ENCODE results near the gene RGS13. TPM values are rescaled to one million over a fixed set of nuclear protein-coding genes. Genes with fewer than 3 reads are reported as not detected.

The RGS13 gene
- total and polyA plus RNA-seq, 4 donors, result 0.14 to 1.3 (median 0.51) TPM

GRCh38 chr1:192696082-192696481, 60.1 kb downstream of the RGS13 start:
- no peak for TF ChIP-seq CTCF (IDR thresholded peaks at IDR 0.05; ENCODE audit: control extremely low read depth, extremely low read depth)
- H3K4me3 ChIP-seq, result no peak overlapping the region
- no peak overlapping the region for H3K9ac ChIP-seq (ENCODE audit: insufficient read depth in 1 of 2, low read length in 2 of 2)
- H3K27me3 ChIP-seq (ENCODE audit: control insufficient read depth in 3 of 3, insufficient read depth in 3 of 3, low read length in 2 of 3), result no peaks in the 10 kb centered on the region
- no peaks in the 10 kb centered on the region for H3K36me3 ChIP-seq (ENCODE audit: control insufficient read depth in 4 of 4, insufficient read depth in 4 of 4, low read length in 4 of 4)
- no peak for DNase-seq
- peaks cover 0 to 2% (median 0%) of the 10 kb centered on the region in 4 donors for H3K9me3 ChIP-seq (ENCODE audit: control insufficient read depth in 4 of 4, insufficient read depth in 3 of 4, low read length in 3 of 4)
- no peak overlapping the region for H3K27ac ChIP-seq (ENCODE audit: low read depth in 1 of 2, low read length in 1 of 2)
- WGBS, 2 donors, result 85 to 93% methylated on average over 2 of the region's 2 CpGs
- no peak for ATAC-seq (ENCODE audit: insufficient read depth, low FRiP score)
- peaks cover 0 to 7% (median 0%) of the 10 kb centered on the region in 5 donors for H3K4me1 ChIP-seq (ENCODE audit: control insufficient read depth in 5 of 5, insufficient read depth in 5 of 5, low read length in 5 of 5)

DNA sequence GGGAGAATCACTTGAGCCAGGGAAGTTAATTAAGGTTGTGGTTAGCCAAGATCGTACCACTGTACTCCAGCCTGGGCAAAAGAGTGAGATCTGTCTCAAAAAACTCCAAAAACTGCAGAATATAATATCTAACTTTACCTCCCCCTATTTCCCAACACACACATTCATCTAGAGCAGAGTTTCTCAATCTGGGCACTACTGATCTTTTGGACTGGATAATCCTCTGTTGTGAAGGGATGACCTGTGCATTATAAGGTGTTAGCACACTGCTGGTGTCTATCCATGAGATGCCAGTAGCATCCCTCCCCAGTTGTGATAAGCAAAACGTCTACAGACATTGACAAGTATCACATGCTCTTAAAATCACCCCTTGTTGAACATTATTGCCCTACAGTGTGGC, 61.8 kb downstream of the RGS13 start:
- peaks cover 0 to 11% (median 4%) of the 10 kb centered on the region in 5 donors for H3K4me1 ChIP-seq (ENCODE audit: control insufficient read depth in 5 of 5, insufficient read depth in 5 of 5, low read length in 5 of 5)
- no peak overlapping the region for H3K4me3 ChIP-seq
- peaks cover 0 to 2% (median 0%) of the 10 kb centered on the region in 4 donors for H3K9me3 ChIP-seq (ENCODE audit: control insufficient read depth in 4 of 4, insufficient read depth in 3 of 4, low read length in 3 of 4)
- H3K27me3 ChIP-seq (ENCODE audit: control insufficient read depth in 3 of 3, insufficient read depth in 3 of 3, low read length in 2 of 3), result no peaks in the 10 kb centered on the region
- H3K36me3 ChIP-seq (ENCODE audit: control insufficient read depth in 4 of 4, insufficient read depth in 4 of 4, low read length in 4 of 4), result no peaks in the 10 kb centered on the region
- ATAC-seq (ENCODE audit: insufficient read depth, low FRiP score) (no peak), DNase-seq (no peak)
- no peak overlapping the region for H3K27ac ChIP-seq (ENCODE audit: low read depth in 1 of 2, low read length in 1 of 2)
- no peak overlapping the region for H3K9ac ChIP-seq (ENCODE audit: insufficient read depth in 1 of 2, low read length in 2 of 2)
- WGBS, 2 donors, result 76 to 77% methylated on average over 2 of the region's 2 CpGs
- no peak for TF ChIP-seq CTCF (IDR thresholded peaks at IDR 0.05; ENCODE audit: control extremely low read depth, extremely low read depth)

DNA sequence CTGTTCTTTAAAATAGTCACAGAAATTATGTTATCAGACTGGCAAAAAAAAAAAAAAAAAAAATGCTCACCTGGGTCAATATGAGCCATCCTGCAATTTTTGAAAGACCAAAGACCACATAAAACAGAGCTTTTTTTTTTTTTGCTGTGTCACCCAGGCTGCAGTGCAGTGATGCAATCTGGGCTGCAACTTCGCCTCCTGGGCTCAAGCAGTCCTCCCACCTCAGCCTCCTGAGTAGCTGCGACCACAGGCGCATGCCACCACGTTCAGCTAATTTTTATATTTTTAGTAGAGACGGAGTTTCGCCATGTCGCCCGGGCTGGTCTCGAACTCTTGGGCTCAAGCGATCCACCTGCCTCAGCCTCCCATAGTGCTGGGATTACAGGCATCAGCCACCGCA, 62.8 kb downstream of the RGS13 start:
- DNase-seq (no peak), ATAC-seq (ENCODE audit: insufficient read depth, low FRiP score) (no peak)
- H3K27ac ChIP-seq (ENCODE audit: low read depth in 1 of 2, low read length in 1 of 2), result no peak overlapping the region
- peaks cover 0 to 11% (median 4%) of the 10 kb centered on the region in 5 donors for H3K4me1 ChIP-seq (ENCODE audit: control insufficient read depth in 5 of 5, insufficient read depth in 5 of 5, low read length in 5 of 5)
- no peak for TF ChIP-seq CTCF (IDR thresholded peaks at IDR 0.05; ENCODE audit: control extremely low read depth, extremely low read depth)
- no peak overlapping the region for H3K4me3 ChIP-seq
- H3K27me3 ChIP-seq (ENCODE audit: control insufficient read depth in 3 of 3, insufficient read depth in 3 of 3, low read length in 2 of 3), result no peaks in the 10 kb centered on the region
- no peaks in the 10 kb centered on the region for H3K36me3 ChIP-seq (ENCODE audit: control insufficient read depth in 4 of 4, insufficient read depth in 4 of 4, low read length in 4 of 4)
- no peaks in the 10 kb centered on the region for H3K9me3 ChIP-seq (ENCODE audit: control insufficient read depth in 4 of 4, insufficient read depth in 3 of 4, low read length in 3 of 4)
- no peak overlapping the region for H3K9ac ChIP-seq (ENCODE audit: insufficient read depth in 1 of 2, low read length in 2 of 2)
- 81 to 96% methylated on average over 11 of the region's 11 CpGs for WGBS, 2 donors

- ATAC-seq (ENCODE audit: insufficient read depth, low FRiP score), result no peak
- Histone ChIP-seq H3K27me3 (ENCODE audit: control insufficient read depth in 3 of 3, insufficient read depth in 3 of 3, low read length in 2 of 3) (no peaks in the 10 kb centered on the region), H3K9me3 (ENCODE audit: control insufficient read depth in 4 of 4, insufficient read depth in 3 of 4, low read length in 3 of 4) (no peaks in the 10 kb centered on the region), H3K36me3 (ENCODE audit: control insufficient read depth in 4 of 4, insufficient read depth in 4 of 4, low read length in 4 of 4) (no peaks in the 10 kb centered on the region), H3K9ac (ENCODE audit: insufficient read depth in 1 of 2, low read length in 2 of 2) (no peak overlapping the region), H3K27ac (ENCODE audit: low read depth in 1 of 2, low read length in 1 of 2) (no peak overlapping the region), H3K4me1 (ENCODE audit: control insufficient read depth in 5 of 5, insufficient read depth in 5 of 5, low read length in 5 of 5) (peaks cover 0 to 11% (median 4%) of the 10 kb centered on the region in 5 donors), H3K4me3 (no peak overlapping the region)
- peak in 1 of 3 donors; percentile 14 for DNase-seq
- TF ChIP-seq CTCF (IDR thresholded peaks at IDR 0.05; ENCODE audit: control extremely low read depth, extremely low read depth), result no peak
Observed at GRCh38 chr1:192700834-192701271, 64.9 kb downstream of the RGS13 start.
